Measurements from ENCODE around the gene CPEB4. TPM values are rescaled to one million over a fixed set of nuclear protein-coding genes. Genes with fewer than 3 reads are reported as not detected.

CPEB4 gene
- total RNA-seq: 3.2 and 7.8 TPM in 2 replicates

DNA sequence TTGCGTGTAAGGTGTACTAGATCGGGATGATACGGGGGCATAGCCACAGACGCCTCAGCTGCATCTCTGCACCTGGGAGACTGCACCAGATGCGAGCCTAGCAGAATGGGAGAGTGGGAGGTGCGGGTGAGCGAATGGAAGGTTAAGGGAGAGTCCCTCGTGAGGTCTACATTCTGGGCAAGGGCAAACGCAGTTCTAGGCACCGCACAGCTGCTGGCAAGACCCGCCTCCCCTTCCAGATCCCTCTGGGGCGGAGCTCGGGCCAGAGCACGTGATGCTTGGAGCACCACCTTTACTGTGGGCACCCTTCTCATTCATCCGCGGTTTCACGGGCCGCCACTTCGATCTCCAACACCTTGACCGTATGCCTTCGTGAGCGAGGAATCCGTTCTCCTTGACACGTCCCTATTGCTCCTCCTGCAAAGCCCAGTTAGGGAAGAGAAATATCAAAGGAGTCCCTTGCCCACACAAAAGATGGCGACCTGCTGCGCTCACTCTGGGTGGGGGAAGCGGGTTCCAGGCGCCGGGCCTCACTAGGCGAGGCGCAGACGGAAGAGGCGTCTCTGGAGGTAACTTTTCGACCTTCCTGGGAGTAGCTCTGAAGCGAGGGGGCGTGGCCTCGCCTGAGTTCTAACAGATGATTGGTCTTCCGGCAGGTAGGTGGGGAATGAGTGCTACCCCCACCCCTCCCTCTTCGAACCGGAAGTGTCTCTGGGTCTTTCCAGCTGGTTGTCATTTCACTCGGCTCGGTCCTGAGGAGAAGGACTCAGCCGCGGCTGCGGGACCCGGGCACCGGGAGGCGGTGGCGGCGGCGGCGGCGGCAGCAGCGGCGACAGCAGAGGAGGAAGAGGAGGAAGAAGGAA is at the start of gene CPEB4:
TSS of gene CPEB4 (plus strand) at position 740 of the 863 bp plus-strand sequence. CDS start 1,385 bp downstream, outside the sequence.

DNA sequence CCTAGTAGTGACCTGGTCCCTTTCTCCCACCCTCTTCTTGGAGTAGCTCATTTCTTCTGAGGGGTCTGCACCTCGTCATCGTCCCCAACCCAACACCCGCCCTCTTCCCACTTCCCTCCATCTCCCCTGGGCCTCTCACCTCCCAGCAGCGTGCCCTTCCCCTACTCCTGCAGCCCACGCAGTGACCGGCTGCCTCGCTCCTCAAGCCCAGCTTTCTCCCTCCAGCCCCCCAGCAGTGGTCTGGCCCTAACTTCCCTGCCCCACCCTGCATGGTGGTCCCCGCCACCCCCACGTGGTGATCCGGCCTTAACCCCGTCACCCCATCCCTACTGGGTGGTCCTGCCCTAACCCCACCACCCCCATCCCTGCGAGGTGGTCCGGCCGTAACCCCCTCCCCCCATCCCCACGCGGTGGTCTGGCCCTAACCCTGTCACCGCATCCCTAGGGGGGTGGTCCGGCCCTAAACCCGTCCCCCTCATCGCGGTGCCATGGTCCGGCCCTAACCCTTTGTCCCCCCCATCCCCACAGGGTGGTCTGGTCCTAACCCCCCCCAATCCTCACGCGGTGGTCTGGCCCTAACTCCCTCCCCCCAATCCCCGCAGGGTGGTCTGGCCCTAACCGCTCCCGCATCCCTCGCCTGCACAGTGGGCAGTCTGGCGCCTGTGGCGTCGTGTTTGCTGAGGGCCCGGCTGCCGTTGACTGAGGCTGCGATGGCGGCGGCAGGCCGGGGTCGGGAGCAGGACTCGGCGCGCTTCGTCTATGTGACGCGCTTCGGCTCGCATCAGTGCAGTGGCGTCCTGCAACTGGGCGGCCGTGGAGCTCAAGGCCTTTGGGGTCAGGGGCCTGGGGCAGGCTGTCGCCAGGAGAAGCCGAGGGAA is 100.6 kb downstream of the CPEB4 start, which contains the start of gene C5orf47:
TSS of gene C5orf47 (plus strand) at position 617 of the 878 bp plus-strand sequence. CDS start at position 711, 94 bp downstream.

Other genes with a start within 250 kb of the CPEB4 start
- gene C5orf47, start 100.8 kb downstream of the CPEB4 start, total RNA-seq: not detected in 2 replicates
- not detected in 2 replicates for gene NSG2, start 157.4 kb downstream of the CPEB4 start, total RNA-seq